ENCODE data around the gene KRTAP5-1. TPM values are rescaled to one million over a fixed set of nuclear protein-coding genes. Genes with fewer than 3 reads are reported as not detected.
A peak's percentile ranks its signal among the peaks of the same experiment; 100 is the strongest.

KRTAP5-1 gene
- total RNA-seq, 1 experiment from 2014 or later, result not detected

DNA sequence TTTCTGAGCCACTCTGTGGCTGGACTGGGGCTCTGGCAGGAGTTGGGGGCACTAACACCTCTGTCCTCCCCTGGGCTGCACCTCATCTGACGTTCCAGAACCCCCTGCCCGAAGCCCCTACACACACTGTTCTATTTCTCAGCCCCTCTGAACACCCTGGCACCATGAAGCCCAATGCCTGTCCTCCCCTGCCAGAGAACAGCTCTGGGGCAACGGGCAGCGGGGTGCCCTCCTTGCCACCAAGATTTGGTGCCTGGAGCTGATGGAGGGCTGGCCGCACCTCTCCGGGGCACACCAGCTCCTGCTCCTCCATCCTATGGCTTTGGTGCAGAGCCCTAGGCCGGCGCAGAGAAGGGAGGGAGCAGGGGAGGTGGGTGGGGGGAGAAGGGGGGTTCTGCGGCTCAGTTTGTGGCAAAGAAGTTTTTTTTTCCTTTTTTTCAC lies 29.4 kb downstream of the KRTAP5-1 start:
- CTCF ChIA-PET, result interaction anchor here (1.2 to 1.5 kb wide), 2 partner anchors 9 to 19 kb away, joined by 6 to 7 read pairs; no protein-coding TSS in a partner anchor
- no peaks in the 10 kb centered on the region for H3K9me3 Mint-ChIP-seq (ENCODE audit: unreplicated experiment)
- POLR2A ChIA-PET, result no interaction called here
- TF ChIP-seq, protein P1, sequence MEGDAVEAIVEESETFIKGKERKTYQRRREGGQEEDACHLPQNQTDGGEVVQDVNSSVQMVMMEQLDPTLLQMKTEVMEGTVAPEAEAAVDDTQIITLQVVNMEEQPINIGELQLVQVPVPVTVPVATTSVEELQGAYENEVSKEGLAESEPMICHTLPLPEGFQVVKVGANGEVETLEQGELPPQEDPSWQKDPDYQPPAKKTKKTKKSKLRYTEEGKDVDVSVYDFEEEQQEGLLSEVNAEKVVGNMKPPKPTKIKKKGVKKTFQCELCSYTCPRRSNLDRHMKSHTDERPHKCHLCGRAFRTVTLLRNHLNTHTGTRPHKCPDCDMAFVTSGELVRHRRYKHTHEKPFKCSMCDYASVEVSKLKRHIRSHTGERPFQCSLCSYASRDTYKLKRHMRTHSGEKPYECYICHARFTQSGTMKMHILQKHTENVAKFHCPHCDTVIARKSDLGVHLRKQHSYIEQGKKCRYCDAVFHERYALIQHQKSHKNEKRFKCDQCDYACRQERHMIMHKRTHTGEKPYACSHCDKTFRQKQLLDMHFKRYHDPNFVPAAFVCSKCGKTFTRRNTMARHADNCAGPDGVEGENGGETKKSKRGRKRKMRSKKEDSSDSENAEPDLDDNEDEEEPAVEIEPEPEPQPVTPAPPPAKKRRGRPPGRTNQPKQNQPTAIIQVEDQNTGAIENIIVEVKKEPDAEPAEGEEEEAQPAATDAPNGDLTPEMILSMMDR (IDR thresholded peaks at IDR 0.05; ENCODE audit: insufficient read depth in 1 of 2, low read depth in 1 of 2, low read length in 1 of 2, severe bottlenecking in 1 of 2, unreplicated experiment in 1 of 2), result no peak
- H3K4me3 ChIP-seq (ENCODE audit: low read depth, low read length), result no peak overlapping the region
- no peaks in the 10 kb centered on the region for H3K27me3 Mint-ChIP-seq (ENCODE audit: insufficient read depth, unreplicated experiment)
- no peak overlapping the region for H3K27ac Mint-ChIP-seq (ENCODE audit: unreplicated experiment)
- peaks cover 13% of the 10 kb centered on the region for H3K4me1 ChIP-seq
- BruUV-seq (replicated peaks), result no TSS peak
- H3K9me3 ChIP-seq, result no peaks in the 10 kb centered on the region
- no peak overlapping the region for H3K4me3 Mint-ChIP-seq (ENCODE audit: unreplicated experiment)
- peaks cover 5% of the 10 kb centered on the region for H3K36me3 Mint-ChIP-seq (ENCODE audit: insufficient read depth, unreplicated experiment)
- DNase-seq, result no peak
- no peaks in the 10 kb centered on the region for H3K36me3 ChIP-seq (ENCODE audit: control insufficient read depth, insufficient read depth, low read length)
- intact Hi-C loops (cut with micrococcal nuclease; ENCODE audit: unreplicated experiment), result no loop called here
- peaks cover 8% of the 10 kb centered on the region for H3K4me1 Mint-ChIP-seq (ENCODE audit: low read depth, unreplicated experiment)
- no peaks in the 10 kb centered on the region for H3K27me3 ChIP-seq (replicated peaks; ENCODE audit: control insufficient read depth, insufficient read depth, low read length)

DNA sequence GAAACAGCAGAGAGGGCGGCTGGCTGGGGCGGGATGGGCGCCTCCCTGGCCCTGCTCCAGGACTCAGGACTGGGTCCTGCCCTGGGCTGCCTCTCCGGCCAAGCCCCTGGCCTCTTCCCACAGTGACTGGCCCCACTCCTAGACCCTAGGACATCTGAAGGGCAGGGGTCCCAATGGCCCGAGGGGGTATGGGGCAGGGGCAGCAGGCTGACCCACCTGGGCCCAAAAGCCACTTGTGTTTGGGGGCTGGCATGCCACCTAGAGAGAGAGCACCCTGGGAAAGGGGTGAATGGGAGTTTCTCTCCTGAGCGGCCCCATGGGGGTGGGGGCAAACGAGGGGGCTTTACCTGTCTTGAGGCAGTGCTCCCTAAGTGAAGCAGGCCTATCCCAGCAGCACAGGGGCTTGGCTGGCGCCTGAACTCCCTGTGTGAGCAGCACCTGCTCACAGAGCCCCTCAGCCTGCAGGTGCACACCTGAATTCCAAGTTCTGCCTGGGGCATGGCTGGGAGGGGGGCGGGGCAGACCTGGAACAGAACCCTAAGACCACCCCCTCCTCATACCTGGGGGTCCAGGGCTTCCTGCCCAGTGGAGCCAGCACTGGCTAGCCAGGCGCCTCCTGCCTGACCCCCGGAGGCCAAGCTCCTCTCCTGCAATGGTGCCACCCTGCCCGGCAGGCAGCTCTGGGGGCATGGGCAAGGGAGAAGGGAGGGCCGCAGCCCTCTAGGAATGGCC lies 29.9 kb downstream of the KRTAP5-1 start:
- no peaks in the 10 kb centered on the region for H3K27me3 Mint-ChIP-seq (ENCODE audit: insufficient read depth, unreplicated experiment)
- no peaks in the 10 kb centered on the region for H3K36me3 ChIP-seq (ENCODE audit: control insufficient read depth, insufficient read depth, low read length)
- no peak overlapping the region for H3K4me3 ChIP-seq (ENCODE audit: low read depth, low read length)
- peaks cover 13% of the 10 kb centered on the region for H3K4me1 ChIP-seq
- TF ChIP-seq, protein P1 (IDR thresholded peaks at IDR 0.05; ENCODE audit: insufficient read depth in 1 of 2, low read depth in 1 of 2, low read length in 1 of 2, severe bottlenecking in 1 of 2, unreplicated experiment in 1 of 2), result no peak
- no peak overlapping the region for H3K27ac Mint-ChIP-seq (ENCODE audit: unreplicated experiment)
- ChIA-PET CTCF (interaction anchor here (1.2 to 1.5 kb wide), 2 partner anchors 8 to 20 kb away, joined by 6 to 7 read pairs; no protein-coding TSS in a partner anchor), POLR2A (no interaction called here)
- H3K36me3 Mint-ChIP-seq (ENCODE audit: insufficient read depth, unreplicated experiment), result peaks cover 5% of the 10 kb centered on the region
- H3K9me3 Mint-ChIP-seq (ENCODE audit: unreplicated experiment), result no peaks in the 10 kb centered on the region
- no peak for DNase-seq
- H3K4me3 Mint-ChIP-seq (ENCODE audit: unreplicated experiment), result no peak overlapping the region
- H3K27me3 ChIP-seq (replicated peaks; ENCODE audit: control insufficient read depth, insufficient read depth, low read length), result no peaks in the 10 kb centered on the region
- no TSS peak for BruUV-seq (replicated peaks)
- H3K4me1 Mint-ChIP-seq (ENCODE audit: low read depth, unreplicated experiment), result peaks cover 8% of the 10 kb centered on the region
- intact Hi-C loops (cut with micrococcal nuclease; ENCODE audit: unreplicated experiment), result loop anchor here (1.0 kb wide), 1 partner anchor 19 kb away; no protein-coding TSS in a partner anchor
- H3K9me3 ChIP-seq, result no peaks in the 10 kb centered on the region

DNA sequence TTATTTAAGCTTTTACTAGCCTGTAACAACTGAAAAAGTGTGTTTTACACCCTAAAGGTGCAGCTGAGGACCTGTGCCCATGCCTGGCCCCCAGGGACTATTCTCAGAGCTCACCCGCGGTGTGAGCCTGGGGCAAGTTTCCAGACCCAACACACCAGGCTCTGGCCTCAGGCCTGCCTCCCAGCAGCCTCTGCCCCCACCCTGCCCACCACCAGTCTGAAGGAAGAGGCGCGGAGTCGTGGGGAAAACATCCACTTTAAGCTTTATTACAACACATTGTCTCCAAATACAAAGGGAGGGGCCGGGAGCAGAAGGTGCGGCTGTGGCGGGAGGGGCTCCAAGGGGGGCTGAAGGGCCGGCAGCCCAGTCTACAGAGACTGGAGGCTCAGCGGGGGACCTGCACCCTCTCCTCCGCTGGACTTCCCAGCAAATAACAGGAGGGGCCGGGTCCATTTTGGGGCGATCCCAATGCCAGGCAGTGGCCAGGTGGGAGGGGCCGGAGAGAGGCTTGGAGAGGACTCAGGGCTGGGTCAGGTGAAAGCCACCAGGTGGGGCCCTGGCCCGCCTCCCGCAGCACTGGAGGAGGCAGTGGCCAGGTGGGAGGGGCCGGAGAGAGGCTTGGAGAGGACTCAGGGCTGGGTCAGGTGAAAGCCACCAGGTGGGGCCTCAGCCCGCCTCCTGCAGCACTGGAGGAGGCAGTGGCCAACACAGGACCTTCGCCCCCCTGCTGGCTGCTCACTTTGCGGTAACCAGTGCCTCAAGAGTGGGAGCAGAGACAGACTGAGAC lies 31.1 kb downstream of the KRTAP5-1 start:
- intact Hi-C loops (cut with micrococcal nuclease; ENCODE audit: unreplicated experiment), result loop anchor here (1.0 kb wide), 1 partner anchor 20 kb away; no protein-coding TSS in a partner anchor
- H3K27me3 ChIP-seq (replicated peaks; ENCODE audit: control insufficient read depth, insufficient read depth, low read length), result no peaks in the 10 kb centered on the region
- peaks cover 13% of the 10 kb centered on the region for H3K4me1 ChIP-seq
- H3K4me3 ChIP-seq (ENCODE audit: low read depth, low read length), result no peak overlapping the region
- TF ChIP-seq, protein P1 (IDR thresholded peaks at IDR 0.05; ENCODE audit: insufficient read depth in 1 of 2, low read depth in 1 of 2, low read length in 1 of 2, severe bottlenecking in 1 of 2, unreplicated experiment in 1 of 2), result peak; percentile 61 to 69
- Mint-ChIP-seq H3K27me3 (ENCODE audit: insufficient read depth, unreplicated experiment) (no peaks in the 10 kb centered on the region), H3K4me3 (ENCODE audit: unreplicated experiment) (peak overlapping the region; percentile 42), H3K36me3 (ENCODE audit: insufficient read depth, unreplicated experiment) (peaks cover 5% of the 10 kb centered on the region), H3K27ac (ENCODE audit: unreplicated experiment) (peak overlapping the region; percentile 61), H3K4me1 (ENCODE audit: low read depth, unreplicated experiment) (peaks cover 8% of the 10 kb centered on the region), H3K9me3 (ENCODE audit: unreplicated experiment) (no peaks in the 10 kb centered on the region)
- BruUV-seq (replicated peaks), result no TSS peak
- H3K9me3 ChIP-seq, result no peaks in the 10 kb centered on the region
- ChIA-PET CTCF (interaction anchor here (0.5 to 2.4 kb wide), 5 partner anchors 16 to 413 kb away, joined by 3 to 21 read pairs (median 3); no protein-coding TSS in a partner anchor), POLR2A (no interaction called here)
- H3K36me3 ChIP-seq (ENCODE audit: control insufficient read depth, insufficient read depth, low read length), result no peaks in the 10 kb centered on the region
- DNase-seq, result peak; percentile 88 to 93

All from Caco-2 (cell line).